OCI-LY3 (cell line): Measurements from ENCODE around the gene DNAH1.

ENCODE experiments used
- EZH2phosphoT487 ChIP-seq: fragments of 200-600 bp; shearing (Covaris generic); IDR thresholded peaks from 2 replicates; pipeline ENCODE4 v1.6.1; 2018; ENCODE audit warnings: antibody characterized with exemption, mixed run types, low read depth
- TF ChIP-seq, protein P1 (sequence below): fragments of 200-600, 300-600 bp; sonication (generic); IDR thresholded peaks from 2 replicates; pipeline ENCODE4 v1.5.1; 2014; ENCODE audit warnings: antibody characterized with exemption, low read length, low read depth

DNA sequence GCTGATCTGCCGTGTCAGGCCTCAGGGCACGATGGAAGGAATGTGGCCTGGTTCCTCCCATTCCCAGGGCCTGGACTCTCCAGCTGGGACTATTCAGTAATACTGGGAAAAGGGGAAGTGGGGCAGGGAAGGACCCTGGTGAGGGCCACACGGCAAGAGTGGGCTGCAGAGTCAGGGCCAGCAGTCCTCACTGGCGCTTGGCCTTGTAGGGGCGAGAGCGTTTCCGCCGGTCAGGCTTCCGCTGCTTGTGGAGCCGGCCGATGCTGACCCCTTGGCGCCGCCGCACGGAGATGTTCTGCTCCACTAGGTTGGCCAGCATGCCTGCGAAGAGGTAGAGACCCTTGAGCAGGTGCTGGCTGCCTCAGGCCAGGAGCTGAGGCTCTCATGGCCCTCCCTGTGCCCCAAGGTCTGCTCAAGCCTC lies 86.0 kb downstream of the DNAH1 start:
- TF ChIP-seq, protein P1, sequence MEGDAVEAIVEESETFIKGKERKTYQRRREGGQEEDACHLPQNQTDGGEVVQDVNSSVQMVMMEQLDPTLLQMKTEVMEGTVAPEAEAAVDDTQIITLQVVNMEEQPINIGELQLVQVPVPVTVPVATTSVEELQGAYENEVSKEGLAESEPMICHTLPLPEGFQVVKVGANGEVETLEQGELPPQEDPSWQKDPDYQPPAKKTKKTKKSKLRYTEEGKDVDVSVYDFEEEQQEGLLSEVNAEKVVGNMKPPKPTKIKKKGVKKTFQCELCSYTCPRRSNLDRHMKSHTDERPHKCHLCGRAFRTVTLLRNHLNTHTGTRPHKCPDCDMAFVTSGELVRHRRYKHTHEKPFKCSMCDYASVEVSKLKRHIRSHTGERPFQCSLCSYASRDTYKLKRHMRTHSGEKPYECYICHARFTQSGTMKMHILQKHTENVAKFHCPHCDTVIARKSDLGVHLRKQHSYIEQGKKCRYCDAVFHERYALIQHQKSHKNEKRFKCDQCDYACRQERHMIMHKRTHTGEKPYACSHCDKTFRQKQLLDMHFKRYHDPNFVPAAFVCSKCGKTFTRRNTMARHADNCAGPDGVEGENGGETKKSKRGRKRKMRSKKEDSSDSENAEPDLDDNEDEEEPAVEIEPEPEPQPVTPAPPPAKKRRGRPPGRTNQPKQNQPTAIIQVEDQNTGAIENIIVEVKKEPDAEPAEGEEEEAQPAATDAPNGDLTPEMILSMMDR: no peak
- no peak for TF ChIP-seq EZH2phosphoT487
